HG02610 (cell line): ENCODE measurements around the gene FOXN4.
"Not testable (repeated sequence)": the region's sequence is repeated elsewhere in the genome, so short reads cannot be mapped to it uniquely, and the experiment has no call there.

Experiments used
- ATAC-seq: cut with Tn5 transposase; IDR thresholded peaks from one replicate; pipeline ENCODE4 v1.9.1; 2021; ENCODE audit warnings: mild to moderate bottlenecking, moderate library complexity; ENCODE audit not compliant: unreplicated experiment

Gene FOXN4

GRCh38 chr12:109308534-109309380, at the start of gene FOXN4:
Gene FOXN4 (minus strand): TSS chr12:109309284. CDS start chr12:109308321, 963 bp downstream.
- ATAC-seq: no peak

- peak; percentile 76 for ATAC-seq
These were observed 49.2 kb upstream of the FOXN4 start for GRCh38 chr12:109358154-109358869.

- ATAC-seq: no peak
These were observed 47.9 kb upstream of the FOXN4 start for GRCh38 chr12:109357032-109357431.

GRCh38 chr12:109356577-109356976, 47.5 kb upstream of the FOXN4 start:
- ATAC-seq: no peak

DNA sequence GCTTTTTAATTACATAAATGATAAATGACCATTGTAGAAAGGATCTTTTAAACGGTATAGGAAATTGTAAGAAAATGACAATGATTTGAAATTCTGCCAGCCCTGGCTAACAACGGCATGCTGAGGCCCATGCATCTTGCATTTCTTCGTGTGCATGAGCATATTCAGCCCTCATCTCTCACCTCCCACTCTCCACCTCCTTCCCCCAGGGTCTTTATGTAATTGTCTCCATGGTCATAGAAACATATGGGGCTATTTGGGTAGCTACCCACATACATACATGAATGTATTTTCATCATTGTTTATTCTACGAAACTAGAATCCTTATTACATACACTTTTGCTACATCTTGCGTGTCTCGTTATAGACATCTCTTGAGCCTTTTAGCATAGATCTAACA, 43.1 kb upstream of the FOXN4 start:
- no peak for ATAC-seq

GRCh38 chr12:109347589-109347988, 38.5 kb upstream of the FOXN4 start, which contains the start of gene MYO1H:
Gene MYO1H (plus strand): TSS chr12:109347900. CDS start chr12:109347961, 61 bp downstream.
- ATAC-seq: no peak

DNA sequence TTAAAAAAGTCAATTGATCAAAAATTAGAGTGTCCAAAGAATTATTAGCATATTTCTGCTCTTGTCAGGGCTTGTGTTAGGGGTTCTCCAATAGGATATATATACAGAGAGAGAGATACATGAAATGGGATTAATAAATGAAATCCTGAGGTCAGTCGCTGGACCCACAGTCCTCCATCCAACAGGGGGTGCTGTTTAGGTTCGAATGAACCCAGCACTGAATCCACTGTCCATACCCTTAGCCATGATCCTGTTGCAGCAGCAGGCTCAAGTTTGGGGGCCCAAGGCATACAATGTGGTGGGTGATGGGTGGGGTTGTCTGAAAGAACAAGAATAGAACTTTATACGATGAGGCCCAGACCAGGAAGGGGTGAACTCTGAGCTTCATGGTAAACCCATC, 37.8 kb upstream of the FOXN4 start:
- ATAC-seq: no peak

- no peak for ATAC-seq
These were observed 36.3 kb upstream of the FOXN4 start for GRCh38 chr12:109345428-109345827.

- ATAC-seq: no peak
These were observed 34.6 kb upstream of the FOXN4 start for GRCh38 chr12:109343677-109344076.

- ATAC-seq: no peak
These were observed 27.5 kb upstream of the FOXN4 start for GRCh38 chr12:109336593-109336992.

GRCh38 chr12:109334887-109335286, 25.8 kb upstream of the FOXN4 start:
- ATAC-seq: no peak

GRCh38 chr12:109331301-109331952, 22.3 kb upstream of the FOXN4 start:
- ATAC-seq: no peak

DNA sequence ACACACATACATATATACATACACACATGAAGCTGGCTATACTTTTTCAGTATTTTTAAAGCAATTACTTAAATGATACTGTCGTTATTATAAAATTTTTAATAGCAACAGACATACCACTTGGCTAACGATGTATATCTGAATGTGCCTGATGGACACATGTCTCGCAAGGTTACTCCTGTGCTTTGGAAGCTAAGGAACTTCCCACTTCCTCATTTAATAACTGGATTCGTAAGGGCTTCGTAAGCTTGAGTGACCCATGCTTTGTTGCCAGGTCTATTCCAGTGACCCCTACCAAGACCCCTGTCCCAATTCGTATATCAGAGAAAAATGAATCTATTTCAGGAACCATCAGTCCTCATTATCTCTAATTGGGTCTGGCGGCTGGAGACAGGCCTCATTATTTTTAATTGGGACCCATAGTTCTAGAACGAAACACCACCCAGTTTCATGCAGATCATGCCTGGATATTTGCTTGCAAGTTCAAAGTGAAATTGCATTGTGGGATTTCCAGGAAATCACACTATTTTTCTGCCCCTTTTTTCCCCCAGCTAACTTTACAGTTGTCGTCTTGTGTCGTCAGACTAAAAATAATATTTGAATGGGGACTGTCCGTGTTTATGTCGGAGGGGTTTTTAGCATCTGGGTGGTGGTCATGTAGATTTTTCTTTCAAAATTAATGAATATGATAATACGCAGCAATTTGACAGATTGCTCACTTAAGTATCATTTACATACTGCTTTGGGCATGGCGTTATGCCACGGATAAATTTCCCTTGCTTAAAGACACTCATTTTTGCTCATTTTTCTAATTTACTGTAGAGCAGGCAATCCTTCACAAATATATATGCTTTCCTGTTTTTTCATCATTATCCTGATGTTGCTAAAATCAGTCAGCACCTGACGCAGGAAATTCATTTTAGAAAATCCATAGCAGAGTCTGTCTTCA, 21.5 kb upstream of the FOXN4 start:
- no peak for ATAC-seq

DNA sequence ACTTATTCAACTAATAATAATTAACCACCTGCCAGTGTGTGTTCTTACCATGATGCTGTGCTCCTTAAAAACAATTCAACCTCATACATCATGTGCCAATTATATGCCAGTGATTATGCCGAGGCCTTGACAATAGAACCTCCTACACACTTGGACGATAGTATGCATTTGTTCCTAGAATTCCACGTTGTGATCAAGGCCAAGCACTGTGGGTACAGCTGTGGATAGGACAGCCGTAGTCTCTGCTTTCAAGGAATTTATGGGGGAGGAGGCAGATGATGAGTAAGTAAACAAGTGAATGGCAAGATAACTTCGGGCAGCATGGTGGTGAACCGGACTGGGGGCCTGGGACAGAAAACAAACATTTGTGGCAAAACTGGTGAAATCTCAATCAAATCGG, 20.6 kb upstream of the FOXN4 start:
- ATAC-seq: no peak

GRCh38 chr12:109329003-109329402, 19.9 kb upstream of the FOXN4 start:
- no peak for ATAC-seq

DNA sequence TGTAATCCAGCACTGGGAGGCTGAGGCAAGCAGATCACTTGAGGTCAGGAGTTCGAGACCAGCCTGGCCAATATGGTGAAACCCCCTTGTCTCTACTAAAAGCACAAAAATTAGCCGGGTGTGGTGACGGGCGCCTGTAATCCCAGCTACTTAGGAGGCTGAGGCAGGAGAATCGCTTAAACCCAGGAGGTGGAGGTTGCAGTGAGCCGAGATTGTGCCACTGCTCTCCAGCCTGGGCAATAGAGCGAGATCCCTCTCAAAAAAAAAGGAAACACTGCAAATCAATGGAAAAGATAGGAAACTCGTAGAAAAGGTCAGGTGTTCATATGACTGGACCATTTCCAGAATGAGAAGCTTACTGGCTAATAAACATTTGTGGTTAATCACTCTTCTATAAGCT, 12.2 kb upstream of the FOXN4 start:
- ATAC-seq: not testable (repeated sequence)

DNA sequence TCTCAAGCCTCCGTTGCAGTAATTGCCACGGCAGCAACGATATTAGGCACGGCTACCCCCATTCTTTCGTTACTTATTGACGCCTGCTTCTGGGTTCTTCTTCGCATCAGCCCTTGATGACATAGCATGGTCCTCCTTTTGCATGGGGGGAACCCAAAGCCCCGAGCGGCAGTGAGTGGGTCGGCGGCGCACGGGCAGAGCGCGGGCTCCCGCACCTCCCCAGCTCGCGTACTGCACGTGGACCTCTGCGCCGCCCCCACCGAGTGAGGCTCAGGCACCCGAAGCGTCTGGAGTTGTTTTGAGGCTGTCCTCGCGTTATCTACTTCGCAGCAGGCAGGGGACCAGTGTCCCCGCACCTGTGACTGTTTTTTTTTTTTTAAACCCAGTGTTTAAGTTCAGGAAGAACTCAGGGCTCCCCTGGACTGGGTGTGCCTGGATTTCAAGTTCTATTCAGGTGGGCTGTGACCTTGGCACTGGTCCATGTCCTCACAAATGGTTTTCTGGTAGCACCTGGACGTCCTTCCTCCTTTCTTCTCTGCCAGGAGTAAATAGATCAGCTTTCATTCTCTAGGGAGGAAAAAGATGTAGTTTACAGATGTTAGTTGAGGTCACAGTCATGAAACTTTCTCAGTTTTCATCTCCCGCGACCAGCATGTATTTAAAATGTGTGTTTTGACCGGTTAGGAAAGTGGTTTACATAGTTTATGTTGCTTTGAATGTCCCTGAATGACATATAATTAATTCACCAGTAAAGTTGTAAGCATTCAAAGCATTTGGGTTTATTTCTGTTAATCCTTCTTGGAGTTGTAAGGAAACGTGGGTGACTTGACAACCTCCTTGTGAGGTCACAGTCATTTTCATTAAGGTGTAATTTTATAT, 1.4 kb upstream of the FOXN4 start:
- no peak for ATAC-seq

DNA sequence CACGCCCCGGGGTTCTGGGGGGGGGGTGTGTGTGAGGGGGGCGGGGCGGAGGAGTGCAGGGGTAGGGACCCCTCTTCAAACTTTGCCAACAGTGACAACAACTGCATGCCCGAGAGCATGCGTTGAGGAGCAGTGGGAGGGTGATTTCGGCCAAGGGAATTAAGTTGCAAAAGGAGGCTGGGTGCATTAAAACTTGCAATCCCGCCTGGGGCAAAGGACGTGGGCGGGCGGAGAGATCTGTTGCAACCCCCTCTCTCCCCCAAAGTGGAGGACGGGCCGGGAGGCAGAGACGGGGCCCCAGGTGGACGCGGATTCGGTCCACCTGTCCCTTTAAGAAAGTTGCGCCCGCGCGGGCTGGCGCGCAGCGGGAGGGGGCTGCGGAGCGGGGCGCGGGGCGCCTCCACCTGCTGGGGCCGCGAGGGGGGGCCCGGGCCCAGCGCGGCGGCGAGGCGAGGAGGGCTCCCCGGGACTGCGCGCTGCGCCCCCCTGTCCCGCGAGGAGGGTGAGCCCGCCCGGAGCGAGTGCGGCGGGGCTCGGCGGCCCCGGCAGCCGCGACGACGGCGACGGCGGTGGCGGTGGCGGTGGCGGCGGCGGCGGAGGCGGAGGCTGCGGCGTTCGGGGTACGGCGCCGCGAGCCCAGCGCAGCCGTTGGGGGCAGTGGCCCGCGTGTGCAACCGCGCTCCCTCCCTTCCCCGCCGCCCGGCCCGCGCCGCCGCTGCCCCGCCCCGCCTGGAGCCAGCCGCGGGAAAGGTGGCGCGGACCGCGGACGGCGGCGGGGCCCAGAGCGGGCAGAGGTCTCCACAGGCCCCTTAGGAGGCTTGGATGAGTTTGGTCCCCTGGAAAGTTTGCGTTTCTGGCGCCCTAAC, 530 bp upstream of the FOXN4 start:
- no peak for ATAC-seq

DNA sequence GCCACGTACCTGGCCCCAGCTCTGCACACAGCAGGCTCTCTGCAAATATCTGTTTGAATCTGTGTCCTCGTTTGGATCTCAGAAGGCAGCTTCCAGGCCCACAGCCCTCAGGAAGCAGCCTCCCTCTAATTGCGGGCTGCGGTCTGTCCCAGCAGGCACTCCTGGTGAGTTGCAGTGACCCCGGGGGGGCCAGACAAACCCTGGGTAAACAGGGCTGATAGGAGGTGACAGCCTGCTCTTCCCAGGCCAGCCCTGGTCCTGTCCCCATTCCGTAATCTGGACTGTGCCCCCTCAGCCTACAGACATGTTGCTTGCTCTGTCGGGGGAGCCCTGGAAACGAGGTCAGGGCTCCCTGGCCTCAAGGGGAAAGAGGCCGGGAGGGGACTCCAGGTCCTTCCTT, 2.0 kb downstream of the FOXN4 start:
- no peak for ATAC-seq
